HG03432 (cell line): ENCODE data around the gene MAPK8.

Experiments
- ATAC-seq: cut with Tn5 transposase; IDR thresholded peaks from one replicate; pipeline ENCODE4 v1.9.1; 2021; ENCODE audit warnings: mild to moderate bottlenecking, moderate library complexity; ENCODE audit not compliant: unreplicated experiment

Gene MAPK8

DNA sequence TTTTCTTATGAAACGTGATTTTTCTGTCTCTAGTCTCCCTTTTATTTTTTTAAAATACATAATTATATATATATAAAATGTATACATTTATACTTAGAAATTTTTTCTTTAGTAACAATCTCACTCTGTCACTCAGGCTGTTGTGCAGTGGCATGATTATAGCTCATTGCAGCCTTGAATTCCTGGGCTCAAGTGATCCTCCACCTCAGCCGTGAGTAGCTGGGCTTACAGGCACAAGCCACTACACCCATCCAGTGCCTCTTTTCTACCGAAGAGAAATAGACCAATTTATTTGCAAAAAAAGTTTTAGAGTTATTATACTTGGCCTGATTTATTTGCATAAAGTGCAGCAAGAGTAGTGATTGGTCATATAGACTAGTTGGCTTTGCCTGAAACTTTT is 72.2 kb downstream of the MAPK8 start:
- no peak for ATAC-seq

- no peak for ATAC-seq
Observed at GRCh38 chr10:48381971-48382370, 75.5 kb downstream of the MAPK8 start.

GRCh38 chr10:48382982-48383381 is 76.5 kb downstream of the MAPK8 start:
- ATAC-seq, result no peak

GRCh38 chr10:48383393-48383792 is 76.9 kb downstream of the MAPK8 start:
- no peak for ATAC-seq

DNA sequence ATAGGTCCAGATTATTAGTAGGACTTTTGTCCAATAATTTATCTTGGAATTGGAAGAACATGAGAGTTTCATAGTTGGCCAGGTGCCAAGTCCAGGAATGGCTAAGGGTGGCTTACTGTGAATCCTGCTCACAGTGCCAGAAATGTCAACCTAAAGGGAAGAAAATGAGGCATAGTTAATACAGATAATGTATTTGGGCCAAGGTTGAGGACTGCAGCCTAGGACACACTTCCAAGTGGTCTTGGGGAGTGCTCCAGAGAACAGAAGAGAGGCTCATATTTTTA is 78.2 kb downstream of the MAPK8 start:
- ATAC-seq, result no peak

DNA sequence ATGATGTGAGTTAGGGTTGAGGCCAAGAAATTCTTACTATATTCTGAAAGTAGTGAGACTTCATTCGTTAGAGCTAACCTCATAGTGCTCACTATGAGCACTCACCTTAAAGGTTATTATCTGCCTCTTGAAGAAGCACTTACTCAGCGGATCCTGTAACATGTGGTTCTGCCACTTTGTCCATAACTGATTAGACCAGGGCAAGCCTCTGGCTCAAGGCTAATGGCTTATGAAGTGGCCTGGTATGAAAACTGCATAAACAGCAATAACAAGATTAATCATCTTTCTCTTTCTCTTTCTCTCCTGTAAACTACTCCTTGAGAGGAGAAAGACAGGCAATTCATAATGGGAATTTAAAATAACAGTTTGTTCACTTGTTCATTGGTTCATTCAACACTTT is 82.8 kb downstream of the MAPK8 start:
- ATAC-seq, result no peak

GRCh38 chr10:48389846-48390557 is 83.5 kb downstream of the MAPK8 start:
- ATAC-seq, result no peak

DNA sequence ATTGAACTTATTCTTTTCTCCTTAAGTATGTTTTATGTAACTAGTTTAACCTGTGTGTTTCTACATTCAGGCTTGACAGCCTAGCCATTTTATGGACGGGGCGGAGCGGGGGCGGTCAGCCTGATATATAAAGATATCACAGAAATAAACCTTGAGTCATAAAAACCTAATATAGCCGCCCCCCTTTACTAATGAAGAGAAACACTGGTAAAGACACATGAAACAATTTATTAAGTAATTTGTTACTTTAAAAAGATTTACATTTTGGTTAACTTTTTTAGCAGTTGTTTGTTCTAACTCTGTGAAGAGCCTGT is 84.0 kb downstream of the MAPK8 start:
- ATAC-seq, result no peak

DNA sequence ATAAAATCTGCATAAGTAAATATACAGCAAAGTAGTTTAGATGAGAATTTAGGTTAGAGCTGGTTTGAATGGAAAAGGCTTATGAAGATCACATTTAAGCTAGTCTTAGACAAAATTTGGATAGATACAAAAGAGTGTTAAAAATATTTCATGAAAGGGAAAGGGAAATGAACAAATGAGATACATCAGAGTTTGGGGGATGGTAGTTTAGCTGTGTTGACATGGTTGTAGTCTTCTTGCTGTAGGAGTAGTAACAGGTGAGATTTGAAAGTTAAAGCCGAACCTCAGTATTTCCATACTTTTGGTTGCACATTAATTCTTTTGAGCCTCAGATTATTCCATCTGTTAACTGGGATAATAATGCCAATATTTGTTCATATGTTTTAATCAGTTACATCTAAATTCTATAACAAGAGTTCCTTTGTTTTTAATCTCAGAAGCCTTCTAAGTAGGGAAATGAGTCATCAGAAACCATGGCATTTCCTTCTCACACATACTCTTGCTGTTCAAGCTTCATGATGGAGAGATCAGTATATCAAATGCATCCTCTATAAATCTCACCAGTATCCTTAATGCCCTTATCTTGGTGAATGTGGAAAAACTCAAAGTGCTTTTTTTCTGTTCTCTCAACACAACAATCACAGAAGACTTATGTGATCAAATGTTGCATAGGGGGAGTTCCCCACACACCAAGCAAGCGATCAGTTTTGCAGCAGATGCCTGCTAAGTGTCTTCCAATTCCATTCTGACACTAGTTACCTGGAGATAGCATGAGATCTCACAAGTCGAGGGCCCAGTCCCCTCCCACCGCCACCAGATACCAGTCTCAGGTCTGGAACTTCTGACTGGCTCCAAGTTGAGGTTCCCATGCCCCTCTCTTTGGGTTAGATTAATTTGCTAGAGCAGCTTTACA is 84.7 kb downstream of the MAPK8 start:
- peak; percentile 87 for ATAC-seq

- no peak for ATAC-seq
Observed at GRCh38 chr10:48391994-48392393, 85.5 kb downstream of the MAPK8 start.

DNA sequence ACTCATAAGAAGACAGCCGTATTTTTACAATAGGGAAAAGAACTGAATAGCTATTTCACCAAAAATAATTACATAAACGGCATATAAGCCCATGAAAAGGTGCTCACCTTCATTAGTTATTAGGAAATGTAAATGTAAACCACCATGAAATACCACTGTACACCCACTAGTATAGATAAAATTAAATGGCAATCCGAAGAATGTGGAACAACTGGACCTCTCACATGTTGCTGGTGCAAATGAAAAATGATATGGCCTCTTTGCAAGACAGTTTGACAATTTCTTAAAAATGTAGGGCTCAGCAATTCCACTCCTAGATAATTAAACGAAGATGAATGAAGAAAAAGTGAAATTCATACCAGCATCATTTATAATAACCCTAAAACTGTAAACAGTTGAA is 91.8 kb downstream of the MAPK8 start:
- no peak for ATAC-seq

DNA sequence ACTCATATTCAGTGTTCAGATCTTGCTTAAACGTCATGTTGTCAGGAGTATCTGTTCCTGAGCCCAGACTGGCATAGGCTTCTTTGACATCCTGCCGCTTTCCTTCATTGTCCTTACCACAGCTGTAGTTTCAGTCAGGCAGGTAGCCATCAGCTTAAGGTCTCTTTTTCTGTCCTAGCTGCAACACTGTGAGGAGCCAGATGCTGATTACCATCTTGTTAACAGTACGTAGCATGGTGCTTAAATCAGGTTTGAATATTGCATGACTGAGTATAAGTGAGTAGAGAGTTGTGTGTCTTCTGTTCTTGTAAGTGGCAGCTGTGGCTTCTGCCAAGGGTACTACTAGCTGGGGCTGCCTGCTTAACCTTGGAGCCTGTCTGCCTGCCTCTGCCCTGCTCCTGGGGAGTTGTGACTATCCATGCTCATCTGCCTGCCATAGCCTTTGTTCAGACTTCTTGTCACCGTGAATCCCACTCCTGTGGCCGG is 92.6 kb downstream of the MAPK8 start:
- ATAC-seq, result no peak

DNA sequence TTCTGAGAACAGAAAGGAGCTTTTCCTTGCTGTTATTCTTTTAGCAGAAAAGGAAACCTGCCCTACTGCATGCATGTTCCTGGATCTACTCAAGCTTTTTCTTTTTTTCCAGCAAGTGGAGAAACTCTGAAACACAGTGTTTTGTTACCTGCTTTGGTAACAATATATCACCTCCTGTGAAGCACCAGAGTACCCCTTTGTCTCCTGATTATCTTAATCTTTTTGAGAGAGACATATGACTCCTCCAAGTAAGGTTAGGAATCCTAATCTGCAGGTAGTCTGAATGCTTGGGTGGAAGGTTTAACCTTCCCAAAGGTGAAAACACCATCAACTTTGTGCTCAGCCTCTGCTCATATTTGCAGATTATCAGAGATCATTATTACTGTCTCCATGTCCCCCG is 93.1 kb downstream of the MAPK8 start:
- no peak for ATAC-seq

DNA sequence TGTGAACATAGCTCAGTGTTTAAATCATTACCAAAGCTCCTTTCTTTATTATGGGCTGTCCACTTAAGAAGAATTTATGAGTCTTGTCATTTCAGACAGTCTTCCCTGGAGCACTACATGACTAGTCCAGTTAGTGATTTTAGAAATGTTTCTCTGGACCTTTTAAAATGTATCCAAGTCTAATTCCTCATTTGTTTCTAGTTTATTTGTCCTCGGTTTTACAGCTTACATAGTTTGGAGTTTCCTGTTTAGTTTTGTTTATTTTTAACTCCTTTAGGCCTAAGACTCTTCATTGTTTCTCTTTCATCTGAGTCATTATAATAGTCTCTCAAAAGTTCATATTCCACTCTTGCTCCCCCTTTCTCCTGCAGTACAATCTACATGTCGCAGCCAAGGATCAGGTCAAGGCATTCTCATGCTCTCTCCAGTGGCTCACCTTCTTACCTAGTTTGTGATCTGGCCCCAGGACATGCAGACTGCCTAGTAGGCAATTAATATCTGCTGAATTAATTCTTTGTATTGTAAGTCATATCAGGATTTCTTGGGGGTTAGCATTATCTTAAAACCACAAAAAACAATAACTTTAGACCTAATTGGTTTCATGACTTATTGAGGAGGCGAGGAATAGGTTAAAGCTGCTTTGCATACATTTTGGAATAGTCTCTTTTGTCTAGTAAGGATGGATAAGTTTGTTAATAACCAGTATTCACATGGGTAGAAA is 93.8 kb downstream of the MAPK8 start:
- ATAC-seq, result no peak

GRCh38 chr10:48400850-48401220 is 94.4 kb downstream of the MAPK8 start:
- ATAC-seq, result no peak

DNA sequence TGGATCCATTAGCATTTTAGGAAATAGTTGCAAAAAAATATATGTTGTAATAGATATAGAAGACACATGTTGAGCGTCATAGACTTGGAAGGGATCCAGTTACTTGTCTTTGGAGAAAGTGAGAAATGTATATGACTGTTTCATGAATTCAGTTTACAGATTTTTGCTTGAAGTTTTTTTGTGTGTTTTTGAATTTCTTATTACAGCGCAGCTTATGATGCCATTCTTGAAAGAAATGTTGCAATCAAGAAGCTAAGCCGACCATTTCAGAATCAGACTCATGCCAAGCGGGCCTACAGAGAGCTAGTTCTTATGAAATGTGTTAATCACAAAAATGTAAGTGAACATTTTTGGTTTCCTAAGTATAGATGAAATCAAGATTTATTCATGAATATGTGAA is 98.2 kb downstream of the MAPK8 start:
- ATAC-seq, result no peak

- ATAC-seq, result no peak
Observed at GRCh38 chr10:48406204-48406603, 99.7 kb downstream of the MAPK8 start.

- ATAC-seq, result no peak
Observed at GRCh38 chr10:48406658-48407057, 100.2 kb downstream of the MAPK8 start.

- no peak for ATAC-seq
Observed at GRCh38 chr10:48410503-48410902, 104.0 kb downstream of the MAPK8 start.

GRCh38 chr10:48411510-48411909 is 105.0 kb downstream of the MAPK8 start:
- no peak for ATAC-seq

GRCh38 chr10:48412081-48412480 is 105.6 kb downstream of the MAPK8 start:
- ATAC-seq, result no peak

DNA sequence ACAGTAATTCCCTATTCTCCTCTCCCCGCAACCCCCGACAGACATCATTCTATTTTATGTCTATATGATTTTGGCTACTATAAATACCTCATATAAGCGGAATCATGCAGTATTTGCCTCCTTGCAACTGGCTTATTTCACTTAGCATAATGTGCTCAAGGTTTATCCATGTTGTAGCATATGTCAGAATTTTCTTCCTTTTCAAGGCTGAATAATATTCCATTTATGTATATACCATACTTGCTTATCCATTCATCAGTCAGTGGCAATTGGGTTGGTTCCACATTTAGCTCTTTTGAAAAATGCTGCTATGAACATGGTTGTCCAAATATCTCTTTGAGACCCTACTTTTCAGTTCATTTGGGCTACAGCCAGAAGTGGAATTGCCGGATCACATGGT is 106.5 kb downstream of the MAPK8 start:
- ATAC-seq, result no peak
